ENCODE data around the gene GALNS. TPM values are rescaled to one million over a fixed set of nuclear protein-coding genes. Genes with fewer than 3 reads are reported as not detected.

GALNS gene
- total and polyA plus RNA-seq, 2 of the 13 experiments (the other 11 are each of a cell fraction or from before 2014, with no cell fraction given), result 9.2 to 9.8 TPM

DNA sequence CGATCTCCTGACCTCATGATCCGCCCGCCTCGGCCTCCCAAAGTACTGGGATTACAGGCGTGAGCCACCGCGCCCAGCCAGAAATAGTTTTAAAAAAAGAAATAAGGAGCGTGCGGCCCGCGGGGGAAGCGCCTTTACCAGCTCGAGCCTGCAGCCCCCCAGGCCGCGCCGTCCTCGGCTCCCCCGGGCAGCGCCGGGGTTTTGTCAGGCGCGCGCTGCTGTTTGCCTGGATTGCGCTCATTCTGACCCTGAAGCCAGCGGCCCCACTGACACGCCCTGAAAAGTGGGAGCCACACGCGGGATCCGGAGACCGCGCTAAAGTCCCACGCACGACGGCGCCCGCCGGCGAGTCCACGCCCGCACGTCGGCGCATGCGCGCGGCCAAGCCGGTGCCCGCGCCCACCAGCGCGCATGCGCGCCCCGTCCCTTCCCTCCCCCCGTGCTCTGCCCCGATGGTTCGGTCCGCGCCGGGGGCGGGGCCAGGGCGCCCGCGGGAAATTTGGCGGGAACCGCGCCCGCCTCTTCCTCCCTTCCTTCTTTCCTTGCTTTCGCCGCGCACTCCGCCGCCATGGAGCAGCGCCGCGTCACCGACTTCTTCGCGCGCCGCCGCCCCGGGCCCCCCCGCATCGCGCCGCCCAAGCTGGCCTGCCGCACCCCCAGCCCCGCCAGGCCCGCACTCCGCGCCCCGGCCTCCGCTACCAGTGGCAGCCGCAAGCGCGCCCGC is 53.3 kb downstream of the GALNS start, which contains the start of gene CDT1 (continued):
- TF ChIP-seq KAT7 (CRISPR knock-in tag; IDR thresholded peaks at IDR 0.05; ENCODE audit: borderline replicate concordance) (no peak), ZNF850 (CRISPR knock-in tag; conservative IDR thresholded peaks at IDR 0.05) (no peak), POGZ (CRISPR knock-in tag; IDR thresholded peaks at IDR 0.05) (no peak), SOX5 (CRISPR knock-in tag; IDR thresholded peaks at IDR 0.05; ENCODE audit: borderline replicate concordance) (no peak), GTF2F1 (IDR thresholded peaks at IDR 0.05; ENCODE audit: low read length) (no peak), ZNF367 (CRISPR knock-in tag; IDR thresholded peaks at IDR 0.05; ENCODE audit: borderline replicate concordance) (peak; percentile 60; the same call in 1 of the 2 replicates), ZNF563 (CRISPR knock-in tag; IDR thresholded peaks at IDR 0.05) (peak; percentile 87), EP300 (IDR thresholded peaks at IDR 0.05; ENCODE audit: low read depth in 2 of 2, low read length in 2 of 2) (peak in 1 of 2 experiments; percentile 41; a peak in 1 of 4 replicates), EP300 (CRISPR knock-in tag; IDR thresholded peaks at IDR 0.05; ENCODE audit: borderline replicate concordance) (no peak), ZNF296 (CRISPR knock-in tag; conservative IDR thresholded peaks at IDR 0.05) (no peak), BHLHE40 (IDR thresholded peaks at IDR 0.05; ENCODE audit: low read length) (peak; percentile 88), MAFG (CRISPR knock-in tag; IDR thresholded peaks at IDR 0.05) (no peak), ZNF136 (CRISPR knock-in tag; IDR thresholded peaks at IDR 0.05; ENCODE audit: low read depth) (no peak), ZNF883 (CRISPR knock-in tag; IDR thresholded peaks at IDR 0.05; ENCODE audit: not compliant biosample characterization) (peak; percentile 88), MYC (CRISPR knock-in tag; IDR thresholded peaks at IDR 0.05; ENCODE audit: borderline replicate concordance) (peak; percentile 66; the same call in 1 of the 2 replicates)
- TF ChIP-seq, protein P1, sequence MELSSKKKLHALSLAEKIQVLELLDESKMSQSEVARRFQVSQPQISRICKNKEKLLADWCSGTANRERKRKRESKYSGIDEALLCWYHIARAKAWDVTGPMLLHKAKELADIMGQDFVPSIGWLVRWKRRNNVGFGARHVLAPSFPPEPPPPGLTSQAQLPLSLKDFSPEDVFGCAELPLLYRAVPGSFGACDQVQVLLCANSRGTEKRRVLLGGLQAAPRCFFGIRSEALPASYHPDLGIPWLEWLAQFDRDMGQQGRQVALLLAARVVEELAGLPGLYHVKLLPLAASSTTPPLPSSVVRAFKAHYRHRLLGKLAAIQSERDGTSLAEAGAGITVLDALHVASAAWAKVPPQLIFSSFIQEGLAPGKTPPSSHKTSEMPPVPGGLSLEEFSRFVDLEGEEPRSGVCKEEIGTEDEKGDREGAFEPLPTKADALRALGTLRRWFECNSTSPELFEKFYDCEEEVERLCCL (CRISPR knock-in tag; IDR thresholded peaks at IDR 0.05; ENCODE audit: borderline replicate concordance), result no peak
- TF ChIP-seq, protein P2, sequence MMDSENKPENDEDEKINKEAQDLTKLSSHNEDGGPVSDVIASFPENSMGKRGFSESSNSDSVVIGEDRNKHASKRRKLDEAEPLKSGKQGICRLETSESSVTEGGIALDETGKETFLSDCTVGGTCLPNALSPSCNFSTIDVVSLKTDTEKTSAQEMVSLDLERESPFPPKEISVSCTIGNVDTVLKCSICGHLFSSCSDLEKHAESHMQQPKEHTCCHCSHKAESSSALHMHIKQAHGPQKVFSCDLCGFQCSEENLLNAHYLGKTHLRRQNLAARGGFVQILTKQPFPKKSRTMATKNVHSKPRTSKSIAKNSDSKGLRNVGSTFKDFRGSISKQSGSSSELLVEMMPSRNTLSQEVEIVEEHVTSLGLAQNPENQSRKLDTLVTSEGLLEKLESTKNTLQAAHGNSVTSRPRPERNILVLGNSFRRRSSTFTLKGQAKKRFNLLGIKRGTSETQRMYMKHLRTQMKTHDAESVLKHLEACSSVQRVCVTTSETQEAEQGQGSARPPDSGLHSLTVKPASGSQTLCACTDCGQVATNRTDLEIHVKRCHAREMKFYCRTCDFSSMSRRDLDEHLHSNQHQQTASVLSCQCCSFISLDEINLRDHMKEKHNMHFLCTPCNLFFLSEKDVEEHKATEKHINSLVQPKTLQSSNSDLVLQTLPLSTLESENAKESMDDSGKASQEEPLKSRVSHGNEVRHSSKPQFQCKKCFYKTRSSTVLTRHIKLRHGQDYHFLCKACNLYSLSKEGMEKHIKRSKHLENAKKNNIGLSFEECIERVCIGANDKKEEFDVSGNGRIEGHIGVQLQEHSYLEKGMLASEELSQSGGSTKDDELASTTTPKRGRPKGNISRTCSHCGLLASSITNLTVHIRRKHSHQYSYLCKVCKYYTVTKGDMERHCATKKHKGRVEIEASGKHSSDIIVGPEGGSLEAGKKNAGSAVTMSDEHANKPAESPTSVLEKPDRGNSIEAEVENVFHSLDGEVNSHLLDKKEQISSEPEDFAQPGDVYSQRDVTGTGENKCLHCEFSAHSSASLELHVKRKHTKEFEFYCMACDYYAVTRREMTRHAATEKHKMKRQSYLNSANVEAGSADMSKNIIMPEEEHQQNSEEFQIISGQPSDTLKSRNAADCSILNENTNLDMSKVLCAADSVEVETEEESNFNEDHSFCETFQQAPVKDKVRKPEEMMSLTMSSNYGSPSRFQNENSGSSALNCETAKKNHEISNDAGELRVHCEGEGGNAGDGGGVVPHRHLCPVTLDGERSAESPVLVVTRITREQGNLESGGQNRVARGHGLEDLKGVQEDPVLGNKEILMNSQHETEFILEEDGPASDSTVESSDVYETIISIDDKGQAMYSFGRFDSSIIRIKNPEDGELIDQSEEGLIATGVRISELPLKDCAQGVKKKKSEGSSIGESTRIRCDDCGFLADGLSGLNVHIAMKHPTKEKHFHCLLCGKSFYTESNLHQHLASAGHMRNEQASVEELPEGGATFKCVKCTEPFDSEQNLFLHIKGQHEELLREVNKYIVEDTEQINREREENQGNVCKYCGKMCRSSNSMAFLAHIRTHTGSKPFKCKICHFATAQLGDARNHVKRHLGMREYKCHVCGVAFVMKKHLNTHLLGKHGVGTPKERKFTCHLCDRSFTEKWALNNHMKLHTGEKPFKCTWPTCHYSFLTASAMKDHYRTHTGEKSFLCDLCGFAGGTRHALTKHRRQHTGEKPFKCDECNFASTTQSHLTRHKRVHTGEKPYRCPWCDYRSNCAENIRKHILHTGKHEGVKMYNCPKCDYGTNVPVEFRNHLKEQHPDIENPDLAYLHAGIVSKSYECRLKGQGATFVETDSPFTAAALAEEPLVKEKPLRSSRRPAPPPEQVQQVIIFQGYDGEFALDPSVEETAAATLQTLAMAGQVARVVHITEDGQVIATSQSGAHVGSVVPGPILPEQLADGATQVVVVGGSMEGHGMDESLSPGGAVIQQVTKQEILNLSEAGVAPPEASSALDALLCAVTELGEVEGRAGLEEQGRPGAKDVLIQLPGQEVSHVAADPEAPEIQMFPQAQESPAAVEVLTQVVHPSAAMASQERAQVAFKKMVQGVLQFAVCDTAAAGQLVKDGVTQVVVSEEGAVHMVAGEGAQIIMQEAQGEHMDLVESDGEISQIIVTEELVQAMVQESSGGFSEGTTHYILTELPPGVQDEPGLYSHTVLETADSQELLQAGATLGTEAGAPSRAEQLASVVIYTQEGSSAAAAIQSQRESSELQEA (CRISPR knock-in tag; IDR thresholded peaks at IDR 0.05; ENCODE audit: not compliant biosample characterization), result peak; percentile 73
- TF ChIP-seq, protein P3, sequence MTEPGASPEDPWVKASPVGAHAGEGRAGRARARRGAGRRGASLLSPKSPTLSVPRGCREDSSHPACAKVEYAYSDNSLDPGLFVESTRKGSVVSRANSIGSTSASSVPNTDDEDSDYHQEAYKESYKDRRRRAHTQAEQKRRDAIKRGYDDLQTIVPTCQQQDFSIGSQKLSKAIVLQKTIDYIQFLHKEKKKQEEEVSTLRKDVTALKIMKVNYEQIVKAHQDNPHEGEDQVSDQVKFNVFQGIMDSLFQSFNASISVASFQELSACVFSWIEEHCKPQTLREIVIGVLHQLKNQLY (CRISPR knock-in tag; IDR thresholded peaks at IDR 0.05), result no peak
- TF ChIP-seq, protein P4, sequence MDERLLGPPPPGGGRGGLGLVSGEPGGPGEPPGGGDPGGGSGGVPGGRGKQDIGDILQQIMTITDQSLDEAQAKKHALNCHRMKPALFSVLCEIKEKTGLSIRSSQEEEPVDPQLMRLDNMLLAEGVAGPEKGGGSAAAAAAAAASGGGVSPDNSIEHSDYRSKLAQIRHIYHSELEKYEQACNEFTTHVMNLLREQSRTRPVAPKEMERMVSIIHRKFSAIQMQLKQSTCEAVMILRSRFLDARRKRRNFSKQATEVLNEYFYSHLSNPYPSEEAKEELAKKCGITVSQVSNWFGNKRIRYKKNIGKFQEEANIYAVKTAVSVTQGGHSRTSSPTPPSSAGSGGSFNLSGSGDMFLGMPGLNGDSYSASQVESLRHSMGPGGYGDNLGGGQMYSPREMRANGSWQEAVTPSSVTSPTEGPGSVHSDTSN (CRISPR knock-in tag; IDR thresholded peaks at IDR 0.05), result no peak
